Subcutaneous abdominal adipose tissue (tissue), 5 donors: ENCODE data around the gene TEX30.

Experiments
- H3K27ac ChIP-seq: one replicate; pipeline ENCODE4 v1.7.0; 2013; ENCODE audit warnings: low read depth, mild to moderate bottlenecking, inconsistent platforms, low read length, moderate library complexity
- H3K27me3 ChIP-seq, 5 donors: one replicate each; pipeline ENCODE4 v1.7.0; 2013; ENCODE audit warnings: low read length in 5 of 5, inconsistent platforms in 1 of 5; ENCODE audit not compliant: control insufficient read depth in 5 of 5, insufficient read depth in 4 of 5
- H3K36me3 ChIP-seq, 5 donors: one replicate each; pipeline ENCODE4 v1.7.0; 2013; ENCODE audit warnings: low read length in 5 of 5; ENCODE audit not compliant: control insufficient read depth in 5 of 5, insufficient read depth in 5 of 5
- H3K4me1 ChIP-seq, 5 donors: one replicate each; pipeline ENCODE4 v1.7.0; 2013; ENCODE audit warnings: low read length in 5 of 5, mild to moderate bottlenecking in 3 of 5, moderate library complexity in 1 of 5; ENCODE audit not compliant: control insufficient read depth in 5 of 5, insufficient read depth in 5 of 5
- H3K4me3 ChIP-seq, 5 donors: one replicate each; pipeline ENCODE4 v1.7.0; 2013; ENCODE audit warnings: low read length in 5 of 5, low read depth in 1 of 5
- H3K9ac ChIP-seq, 5 donors: one replicate each; pipeline ENCODE4 v1.7.0; 2013; ENCODE audit warnings: low read length in 5 of 5, mild to moderate bottlenecking in 4 of 5, moderate library complexity in 3 of 5
- H3K9me3 ChIP-seq, 5 donors: one replicate each; pipeline ENCODE4 v1.7.0; 2013; ENCODE audit warnings: low read length in 5 of 5; ENCODE audit not compliant: control insufficient read depth in 5 of 5
- donor health status: healthy.
- donor health status: healthy.
- donor health status: healthy.
- donor health status: healthy.
- donor health status: healthy.

The TEX30 gene

DNA sequence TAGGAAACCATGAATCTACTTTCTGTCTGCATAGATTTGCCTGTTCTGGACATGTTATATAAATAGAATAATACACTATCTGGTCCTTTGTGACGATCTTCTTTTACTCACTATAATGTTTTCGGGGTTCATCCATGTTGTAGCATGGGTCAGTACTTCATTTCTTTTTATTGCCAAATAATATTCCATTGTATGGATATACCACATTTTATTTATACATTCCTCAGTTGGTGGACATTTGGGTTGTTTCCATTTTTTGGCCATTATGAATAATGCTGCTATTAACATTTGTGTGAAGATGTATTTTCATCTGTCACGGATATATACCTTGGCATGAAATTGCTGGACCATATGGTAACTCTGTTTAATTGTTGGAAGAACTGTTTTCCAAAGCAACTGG, 32.1 kb upstream of the TEX30 start:
- no peak overlapping the region for H3K27ac ChIP-seq
- H3K4me1 ChIP-seq, result peaks cover 0 to 13% (median 12%) of the 10 kb centered on the region in 5 donors
- no peak overlapping the region for H3K9ac ChIP-seq
- no peak overlapping the region for H3K4me3 ChIP-seq
- peaks cover 0 to 3% (median 3%) of the 10 kb centered on the region in 5 donors for H3K36me3 ChIP-seq
- H3K9me3 ChIP-seq, result peaks cover 0 to 3% (median 0%) of the 10 kb centered on the region in 5 donors
- no peaks in the 10 kb centered on the region for H3K27me3 ChIP-seq

DNA sequence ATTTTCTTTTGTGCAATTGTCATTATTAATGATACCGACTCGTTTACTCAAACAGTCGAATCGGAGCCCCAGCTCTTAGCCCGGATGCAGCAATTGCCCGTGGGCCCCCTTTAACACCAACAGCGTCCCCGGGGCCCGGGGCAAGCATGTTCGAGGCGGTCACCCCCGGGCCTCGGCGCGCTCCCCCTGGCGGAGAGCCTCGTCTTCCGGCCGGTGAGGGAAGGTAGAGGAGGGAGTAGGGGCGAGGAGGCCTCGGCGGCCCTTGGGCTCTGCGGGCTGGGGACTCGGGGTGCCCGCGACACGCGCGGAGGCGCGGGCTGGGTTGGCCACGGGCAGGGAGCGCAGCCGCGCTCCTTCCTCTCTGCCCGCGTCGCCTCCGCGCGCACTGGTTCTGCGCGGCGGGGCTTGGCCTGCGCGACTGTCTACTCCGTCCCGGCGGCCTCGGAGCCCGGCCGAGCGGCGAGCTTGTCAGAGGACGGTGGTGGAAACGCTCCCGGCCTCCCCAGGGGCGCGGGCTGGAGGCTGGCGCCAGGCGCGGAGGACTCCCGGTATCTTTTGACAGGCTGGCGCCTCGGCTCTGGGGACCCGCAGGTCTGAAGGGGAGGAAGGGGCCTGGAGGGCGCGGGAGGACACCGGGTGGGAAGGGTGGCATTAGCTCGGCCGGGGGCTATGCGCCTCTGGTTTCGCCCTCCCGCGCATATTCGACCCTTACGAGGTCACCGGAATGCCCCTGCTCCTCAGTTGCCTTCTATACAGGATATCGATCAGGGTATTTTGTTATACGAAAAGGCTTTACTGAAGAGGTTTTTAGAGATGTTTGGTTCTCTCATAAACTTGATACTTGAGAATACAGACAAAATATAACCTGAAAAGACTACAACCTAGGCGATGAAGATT, 26.8 kb upstream of the TEX30 start:
- peaks cover 0 to 34% (median 31%) of the 10 kb centered on the region in 5 donors for H3K4me1 ChIP-seq
- no peaks in the 10 kb centered on the region for H3K27me3 ChIP-seq
- H3K27ac ChIP-seq, result peak overlapping the region; percentile 67
- H3K4me3 ChIP-seq, result peak overlapping the region; percentile 70 to 93 (median 89)
- H3K9me3 ChIP-seq, result no peaks in the 10 kb centered on the region
- H3K9ac ChIP-seq, result peak overlapping the region; percentile 16 to 89 (median 80)
- no peaks in the 10 kb centered on the region for H3K36me3 ChIP-seq

DNA sequence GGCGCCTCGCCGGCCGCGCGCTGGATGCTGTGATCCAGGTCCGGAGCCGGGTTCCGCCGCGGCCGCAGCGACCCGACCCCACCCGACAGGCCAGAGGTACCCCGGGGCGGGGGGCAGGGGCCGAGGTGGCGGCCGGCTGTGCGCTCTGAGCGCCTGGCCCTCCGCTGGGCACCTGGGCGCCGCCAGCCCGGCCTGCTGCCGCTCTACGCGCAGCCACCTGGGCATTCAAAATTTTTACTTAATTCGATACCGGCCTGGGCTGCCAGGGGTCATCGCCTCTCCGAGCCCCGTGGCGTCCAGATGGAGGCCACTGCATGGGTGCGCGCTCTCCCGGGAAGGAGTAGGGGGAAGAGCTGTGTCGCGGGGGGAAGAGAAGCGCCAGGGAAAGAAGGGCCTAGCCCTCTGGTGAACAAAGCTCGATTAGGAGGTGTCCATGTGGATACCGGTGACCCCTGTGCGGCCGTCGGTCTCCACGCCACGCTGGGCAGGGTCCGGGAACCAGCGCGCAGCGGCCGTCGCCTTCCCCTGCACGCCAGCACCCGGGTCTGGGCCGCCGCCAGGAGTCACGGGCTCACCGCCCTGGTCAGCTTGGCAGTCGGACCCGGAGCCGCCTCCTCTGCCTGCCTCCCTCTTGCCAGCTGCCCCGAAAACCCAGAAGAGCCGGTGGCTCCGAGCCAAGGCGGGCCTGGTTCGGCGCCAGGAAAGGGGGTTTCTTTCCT, 26.0 kb upstream of the TEX30 start:
- Histone ChIP-seq H3K27ac (peak overlapping the region; percentile 67), H3K27me3 (no peaks in the 10 kb centered on the region), H3K36me3 (no peaks in the 10 kb centered on the region), H3K4me3 (peak overlapping the region; percentile 63 to 93 (median 89)), H3K4me1 (peaks cover 0 to 34% (median 31%) of the 10 kb centered on the region in 5 donors), H3K9me3 (no peaks in the 10 kb centered on the region), H3K9ac (peak overlapping the region in 4 of 5 donors; percentile 77 to 89 (median 84))

DNA sequence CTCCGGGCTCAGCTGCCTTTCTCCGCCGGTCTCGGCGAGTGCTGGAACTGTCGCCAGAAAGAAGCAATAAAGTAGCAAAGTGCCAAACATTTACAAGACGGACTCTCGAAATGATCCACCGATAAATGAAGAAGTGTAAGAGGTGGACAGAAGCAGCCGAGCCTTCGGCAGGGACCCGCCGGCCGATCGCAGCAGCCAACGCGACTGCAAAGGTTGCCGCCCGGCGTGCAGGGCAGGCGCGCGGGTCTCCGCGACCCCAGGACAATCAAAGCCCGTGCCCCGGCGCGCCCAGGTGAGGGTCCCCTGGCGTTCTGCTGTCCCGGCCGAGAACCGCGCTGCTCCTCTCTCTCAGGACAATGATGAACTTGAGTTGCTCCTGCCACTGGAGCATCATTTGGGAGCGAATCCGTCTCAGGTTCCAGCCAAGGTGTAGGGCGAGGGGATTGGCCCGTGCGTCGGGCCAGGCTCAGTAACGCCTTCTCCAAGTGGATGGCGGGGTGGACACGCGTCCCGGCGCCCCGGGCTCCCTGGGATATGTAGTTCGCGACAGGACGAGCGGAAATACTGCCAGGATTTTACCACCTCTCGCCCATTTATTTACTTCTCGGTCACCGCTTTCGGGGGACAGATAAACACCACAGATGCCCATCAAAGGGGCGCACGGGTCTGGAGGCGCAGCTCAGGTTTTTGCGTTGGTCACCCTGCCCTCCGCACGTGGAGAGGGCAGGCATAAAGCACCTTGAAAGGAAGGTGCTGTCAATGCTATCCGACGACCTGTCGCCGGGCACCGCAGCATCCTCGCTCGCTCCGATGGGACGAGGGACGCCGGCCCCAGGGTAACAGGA, 25.2 kb upstream of the TEX30 start, which contains the start of the genes BIVM and POGLUT2:
Gene BIVM, plus strand, starts transcription at position 539 of the 845 bp plus-strand sequence. CDS start 8,149 bp downstream, outside the sequence.
Gene POGLUT2, minus strand, starts transcription at position 396 of the 845 bp plus-strand sequence. Its CDS starts 306 bp downstream, at position 90.
- H3K36me3 ChIP-seq, result no peaks in the 10 kb centered on the region
- peak within 1 kb of the TSS; percentile 59 to 89 (median 80) for H3K9ac ChIP-seq
- H3K4me1 ChIP-seq, result peaks cover 0 to 34% (median 29%) of the 10 kb centered on the region in 5 donors
- peak within 1 kb of the TSS; percentile 82 to 93 (median 89) for H3K4me3 ChIP-seq
- no peaks in the 10 kb centered on the region for H3K27me3 ChIP-seq
- no peaks in the 10 kb centered on the region for H3K9me3 ChIP-seq
- peak within 1 kb of the TSS; percentile 67 for H3K27ac ChIP-seq

DNA sequence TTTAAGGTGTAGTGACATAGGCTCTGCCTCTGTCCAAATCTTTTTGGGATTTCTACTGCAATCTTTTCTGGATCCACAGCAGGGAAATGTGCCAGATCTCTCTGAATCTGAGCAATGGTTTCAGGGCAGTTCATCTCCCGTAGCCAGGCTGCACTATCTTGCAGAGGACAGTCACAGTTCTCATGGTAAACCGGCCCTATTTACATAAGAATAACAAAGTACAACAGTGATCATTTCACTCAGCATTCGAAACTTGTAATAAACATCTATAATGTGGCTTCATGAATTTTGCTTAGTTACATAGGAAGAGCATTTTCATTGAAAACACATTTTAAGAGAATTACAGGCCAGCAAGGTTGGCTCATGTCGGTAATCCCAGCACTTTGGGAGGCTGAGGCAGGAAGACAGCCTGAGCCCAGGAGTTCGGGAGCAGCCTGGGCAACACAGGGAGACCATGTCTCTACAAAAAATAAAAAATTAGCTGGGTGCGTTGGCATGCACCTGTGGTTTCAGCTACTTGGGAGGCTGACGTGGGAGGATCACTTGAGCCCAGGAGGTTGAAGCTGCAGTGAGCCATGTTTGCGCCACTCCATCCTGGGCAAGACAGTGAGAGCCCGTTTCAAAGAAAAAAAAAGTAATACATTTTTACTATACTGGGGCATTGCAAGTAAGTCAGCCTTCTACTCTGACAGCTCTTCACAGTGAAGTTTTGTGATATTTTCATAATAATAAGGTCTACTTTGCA, 20.2 kb upstream of the TEX30 start:
- Histone ChIP-seq H3K9me3 (no peaks in the 10 kb centered on the region), H3K4me3 (no peak overlapping the region), H3K36me3 (peaks cover 0 to 13% (median 4%) of the 10 kb centered on the region in 5 donors), H3K9ac (no peak overlapping the region), H3K27ac (no peak overlapping the region), H3K4me1 (peaks cover 0 to 8% (median 7%) of the 10 kb centered on the region in 5 donors), H3K27me3 (no peaks in the 10 kb centered on the region)

DNA sequence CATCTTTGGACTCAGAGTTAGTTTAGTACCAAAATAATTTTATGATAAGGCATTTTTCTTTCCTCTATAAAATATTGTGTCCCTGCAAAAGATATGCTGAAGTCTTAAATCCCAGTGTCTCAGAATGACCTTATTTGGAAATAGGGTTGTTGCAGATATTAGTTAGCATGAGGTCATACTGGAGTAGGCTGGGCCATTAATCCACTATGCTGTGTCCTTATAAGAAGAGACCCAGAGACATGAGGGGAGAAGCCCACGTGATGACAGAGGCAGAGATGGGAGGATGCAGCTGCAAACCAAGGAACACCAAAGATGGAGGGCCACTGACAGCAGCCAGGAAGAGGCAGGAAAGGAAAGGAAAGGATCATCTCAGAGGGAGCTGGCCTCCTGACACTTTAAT, 18.8 kb upstream of the TEX30 start:
- Histone ChIP-seq H3K27me3 (no peaks in the 10 kb centered on the region), H3K4me1 (no peaks in the 10 kb centered on the region), H3K9ac (no peak overlapping the region), H3K27ac (no peak overlapping the region), H3K9me3 (no peaks in the 10 kb centered on the region), H3K4me3 (no peak overlapping the region), H3K36me3 (peaks cover 0 to 13% (median 6%) of the 10 kb centered on the region in 5 donors)

DNA sequence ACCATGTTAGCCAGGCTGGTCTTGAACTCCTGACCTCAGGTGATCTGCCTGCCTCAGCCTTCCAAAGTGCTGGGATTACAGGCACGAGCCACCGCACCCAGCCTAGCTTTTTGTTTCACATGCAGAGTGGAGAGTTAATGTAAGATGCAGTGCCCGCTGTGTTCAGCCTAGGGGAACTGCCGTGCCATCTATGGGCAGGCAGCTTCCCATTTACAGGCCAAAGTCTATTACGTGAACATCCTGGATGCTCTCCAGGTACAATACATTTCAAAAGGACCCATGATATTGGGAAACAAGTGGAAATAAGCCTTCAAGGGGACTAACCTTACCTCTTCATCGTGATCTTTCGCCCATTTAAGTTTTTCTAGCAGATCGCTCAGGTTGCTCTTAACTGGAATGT, 15.1 kb upstream of the TEX30 start:
- no peak overlapping the region for H3K4me3 ChIP-seq
- H3K27ac ChIP-seq, result no peak overlapping the region
- H3K36me3 ChIP-seq, result peaks cover 2 to 13% (median 6%) of the 10 kb centered on the region in 5 donors
- no peaks in the 10 kb centered on the region for H3K9me3 ChIP-seq
- no peak overlapping the region for H3K9ac ChIP-seq
- no peaks in the 10 kb centered on the region for H3K4me1 ChIP-seq
- H3K27me3 ChIP-seq, result no peaks in the 10 kb centered on the region

DNA sequence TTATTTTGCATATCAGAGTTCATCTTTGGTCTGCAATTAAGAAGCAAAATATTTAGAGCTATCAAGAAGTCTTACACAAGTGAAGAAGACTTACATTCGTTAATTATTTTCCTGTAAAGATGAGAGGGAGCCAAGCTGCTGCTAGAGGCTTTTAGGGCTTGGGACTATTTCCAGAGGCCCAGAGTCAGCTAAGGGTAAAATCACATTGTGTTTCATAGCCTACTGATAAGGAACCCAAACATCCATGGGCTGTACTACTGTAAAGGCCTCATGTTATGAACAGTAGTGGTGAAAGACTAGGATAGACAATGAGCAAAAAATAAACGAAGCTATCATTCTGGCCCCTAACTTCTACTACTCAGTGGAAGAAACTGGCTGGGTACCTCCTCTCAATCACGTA, 10.9 kb upstream of the TEX30 start:
- Histone ChIP-seq H3K4me3 (no peak overlapping the region), H3K9me3 (no peaks in the 10 kb centered on the region), H3K27me3 (no peaks in the 10 kb centered on the region), H3K36me3 (peaks cover 0 to 3% (median 2%) of the 10 kb centered on the region in 5 donors), H3K9ac (no peak overlapping the region), H3K27ac (no peak overlapping the region), H3K4me1 (no peaks in the 10 kb centered on the region)

DNA sequence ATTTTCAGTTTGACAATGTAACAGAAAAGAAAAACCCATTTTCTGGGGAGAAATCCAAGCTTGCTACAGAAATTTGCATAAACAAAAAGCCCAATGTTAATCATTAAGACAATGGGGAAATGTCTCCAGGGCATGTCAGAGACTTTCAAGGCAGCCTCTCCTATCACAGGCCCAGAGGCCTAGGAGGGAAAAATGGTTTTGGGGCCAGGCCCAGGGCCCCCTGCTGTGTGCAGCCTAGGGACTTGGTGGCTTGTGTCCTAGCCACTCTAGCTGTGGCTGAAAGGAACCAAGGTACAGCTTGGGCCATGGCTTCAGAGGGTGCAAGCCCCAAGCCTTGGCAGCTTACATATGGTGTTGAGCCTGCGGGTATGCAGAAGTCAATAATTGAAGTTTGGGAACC, 8.0 kb upstream of the TEX30 start:
- no peaks in the 10 kb centered on the region for H3K27me3 ChIP-seq
- H3K36me3 ChIP-seq, result peaks cover 0 to 3% (median 0%) of the 10 kb centered on the region in 5 donors
- no peaks in the 10 kb centered on the region for H3K4me1 ChIP-seq
- no peak overlapping the region for H3K27ac ChIP-seq
- no peaks in the 10 kb centered on the region for H3K9me3 ChIP-seq
- H3K9ac ChIP-seq, result no peak overlapping the region
- no peak overlapping the region for H3K4me3 ChIP-seq
